ENCODE measurements around the gene OR2D2.
"Not testable (repeated sequence)": the region's sequence is repeated elsewhere in the genome, so short reads cannot be mapped to it uniquely, and the experiment has no call there.

The OR2D2 gene

DNA sequence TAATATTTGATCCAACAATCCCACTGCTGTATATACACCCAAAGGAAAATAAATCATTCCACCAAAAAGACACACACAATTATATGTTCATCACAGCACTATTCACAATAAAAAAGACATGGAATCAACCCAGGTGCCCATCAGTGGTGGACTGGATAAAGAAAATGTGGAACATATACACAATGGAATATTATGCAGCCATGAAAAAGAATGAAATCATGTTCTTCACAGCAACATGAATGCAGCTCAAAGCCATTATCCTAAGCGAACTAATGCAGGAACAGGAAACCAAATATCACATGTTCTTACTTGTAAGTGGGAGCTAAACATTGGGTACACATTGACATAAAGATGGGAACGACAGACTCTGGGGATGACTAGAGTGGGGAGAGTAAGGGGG is 27.4 kb upstream of the OR2D2 start:
- Histone ChIP-seq H3K4me3 (ENCODE audit: low read depth in 1 of 2, low read length in 2 of 2) (no peak overlapping the region), H3K27ac (ENCODE audit: low read depth, low read length) (no peak overlapping the region), H3K9me3 (ENCODE audit: low read length) (no peaks in the 10 kb centered on the region), H3K27me3 (ENCODE audit: control insufficient read depth in 1 of 2, insufficient read depth in 2 of 2, low read length in 2 of 2) (no peaks in the 10 kb centered on the region), H3K4me1 (ENCODE audit: insufficient read depth, low read length) (no peaks in the 10 kb centered on the region), H3K36me3 (ENCODE audit: insufficient read depth, low read length) (no peaks in the 10 kb centered on the region), H3K9ac (ENCODE audit: low read length) (no peak overlapping the region)

DNA sequence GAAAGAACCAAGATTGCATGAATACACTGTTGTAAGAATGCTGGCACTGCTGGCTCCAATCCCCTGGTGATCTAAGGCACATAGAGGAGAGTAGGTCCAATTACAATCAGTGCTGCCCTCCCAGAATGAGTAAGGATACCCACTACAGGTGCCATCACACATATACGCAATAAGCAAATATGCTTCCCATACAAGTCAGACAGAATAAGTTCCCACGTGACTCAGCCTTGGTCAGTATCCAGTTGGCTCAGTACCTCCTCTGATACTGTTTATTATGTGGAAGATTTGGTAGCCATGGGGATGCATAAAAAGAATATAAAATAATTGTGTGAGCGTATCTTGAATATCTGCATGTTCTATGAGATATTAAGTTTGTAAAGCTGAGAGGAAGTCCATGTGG is 19.6 kb upstream of the OR2D2 start:
- Histone ChIP-seq H3K27ac (ENCODE audit: low read depth, low read length) (no peak overlapping the region), H3K9me3 (ENCODE audit: low read length) (no peaks in the 10 kb centered on the region), H3K27me3 (ENCODE audit: control insufficient read depth in 1 of 2, insufficient read depth in 2 of 2, low read length in 2 of 2) (no peaks in the 10 kb centered on the region), H3K4me1 (ENCODE audit: insufficient read depth, low read length) (no peaks in the 10 kb centered on the region), H3K36me3 (ENCODE audit: insufficient read depth, low read length) (no peaks in the 10 kb centered on the region), H3K4me3 (ENCODE audit: low read depth in 1 of 2, low read length in 2 of 2) (no peak overlapping the region), H3K9ac (ENCODE audit: low read length) (no peak overlapping the region)

DNA sequence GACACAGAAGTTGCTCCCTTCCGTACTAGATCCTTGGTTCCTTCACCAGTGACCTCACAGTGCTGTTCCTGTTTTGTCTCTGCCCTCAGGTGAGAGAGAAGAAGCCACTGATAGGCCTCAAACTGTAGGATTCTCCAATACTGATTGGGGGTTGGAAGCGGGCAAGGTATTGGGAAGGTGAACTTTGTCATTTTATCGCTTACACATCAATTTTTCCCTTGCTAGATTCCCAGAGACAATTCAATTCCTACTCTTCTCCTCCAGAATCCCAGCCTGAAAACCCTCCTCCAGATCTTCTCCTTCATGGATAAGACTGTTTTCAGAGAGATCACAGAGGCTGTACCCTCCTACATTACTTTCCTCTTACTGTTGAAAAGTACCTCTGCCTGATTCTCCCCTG is 19.1 kb upstream of the OR2D2 start:
- Histone ChIP-seq H3K27ac (ENCODE audit: low read depth, low read length) (no peak overlapping the region), H3K4me3 (ENCODE audit: low read depth in 1 of 2, low read length in 2 of 2) (no peak overlapping the region), H3K9ac (ENCODE audit: low read length) (no peak overlapping the region), H3K4me1 (ENCODE audit: insufficient read depth, low read length) (no peaks in the 10 kb centered on the region), H3K36me3 (ENCODE audit: insufficient read depth, low read length) (no peaks in the 10 kb centered on the region), H3K27me3 (ENCODE audit: control insufficient read depth in 1 of 2, insufficient read depth in 2 of 2, low read length in 2 of 2) (no peaks in the 10 kb centered on the region), H3K9me3 (ENCODE audit: low read length) (no peaks in the 10 kb centered on the region)

DNA sequence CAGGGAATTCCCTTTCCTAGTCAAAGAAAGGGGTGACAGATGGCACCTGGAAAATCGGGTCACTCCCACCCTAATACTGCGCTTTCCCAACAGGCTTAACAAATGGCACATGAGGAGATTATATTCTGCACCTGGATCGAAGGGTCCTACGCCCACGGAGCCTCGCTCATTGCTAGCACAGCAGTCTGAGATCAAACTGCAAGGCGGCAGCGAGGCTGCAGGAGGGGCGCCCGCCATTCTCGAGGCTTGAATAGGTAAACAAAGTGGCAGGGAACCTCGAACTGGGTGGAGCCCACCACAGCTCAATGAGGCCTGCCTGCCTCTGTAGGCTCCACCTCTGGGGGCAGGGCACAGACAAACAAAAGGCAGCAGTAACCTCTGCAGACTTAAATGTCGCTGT is 12.5 kb upstream of the OR2D2 start:
- H3K9me3 ChIP-seq (ENCODE audit: low read length); H3K4me1 ChIP-seq (ENCODE audit: insufficient read depth, low read length); H3K27me3 ChIP-seq (ENCODE audit: control insufficient read depth in 1 of 2, insufficient read depth in 2 of 2, low read length in 2 of 2); H3K4me3 ChIP-seq (ENCODE audit: low read depth in 1 of 2, low read length in 2 of 2); H3K9ac ChIP-seq (ENCODE audit: low read length); H3K36me3 ChIP-seq (ENCODE audit: insufficient read depth, low read length); H3K27ac ChIP-seq (ENCODE audit: low read depth, low read length): not testable (repeated sequence)

DNA sequence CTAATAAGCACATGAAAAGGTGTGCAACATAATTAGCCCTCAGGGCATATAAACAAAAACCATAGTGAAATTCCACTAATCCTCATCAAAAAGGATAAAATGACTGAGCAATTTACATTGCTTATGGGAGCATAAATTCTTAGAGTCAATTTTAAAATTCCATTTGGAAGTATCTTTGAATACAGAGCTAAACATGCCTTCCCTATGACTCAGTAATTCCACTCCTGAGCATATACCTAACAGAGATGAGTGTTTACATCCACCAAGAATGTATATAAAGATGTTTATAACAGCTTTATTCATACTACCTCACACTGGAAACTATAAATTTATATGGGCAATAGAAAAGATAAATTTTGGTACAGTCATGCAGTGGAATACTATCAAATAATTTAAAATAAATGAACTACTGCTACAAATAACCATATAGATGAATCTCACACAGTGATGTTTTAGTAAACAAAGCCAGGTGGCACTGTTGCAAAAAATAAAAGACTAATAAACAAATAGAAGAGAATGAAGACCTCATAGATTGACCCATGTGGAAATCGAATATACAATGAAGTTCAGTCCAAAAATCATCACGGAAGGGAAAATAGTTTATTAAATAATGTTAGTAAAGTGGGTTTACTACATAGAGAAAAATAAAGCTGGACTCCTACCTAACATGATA is 8.2 kb upstream of the OR2D2 start:
- H3K9ac ChIP-seq (ENCODE audit: low read length), result no peak overlapping the region
- no peaks in the 10 kb centered on the region for H3K27me3 ChIP-seq (ENCODE audit: control insufficient read depth in 1 of 2, insufficient read depth in 2 of 2, low read length in 2 of 2)

DNA sequence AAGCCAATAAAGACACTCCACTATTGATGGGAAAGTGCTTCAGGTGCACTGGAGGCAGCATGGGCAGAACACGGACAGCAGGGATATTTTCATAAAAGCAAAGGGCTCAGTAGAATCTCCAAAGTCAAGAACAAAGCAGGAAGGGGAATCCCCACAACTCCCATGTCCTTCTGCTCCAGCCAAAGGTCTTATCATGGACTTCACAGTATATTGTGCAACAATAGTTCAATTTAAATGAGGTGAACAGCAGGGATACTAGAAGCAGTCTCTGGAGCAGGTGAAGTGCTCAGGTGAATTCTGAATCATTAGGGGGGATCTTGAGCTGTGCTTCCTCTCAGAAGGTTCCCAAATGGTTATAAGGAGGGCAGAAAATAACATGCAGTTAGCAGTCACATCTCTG is 6.6 kb upstream of the OR2D2 start:
- Histone ChIP-seq H3K27me3 (ENCODE audit: control insufficient read depth in 1 of 2, insufficient read depth in 2 of 2, low read length in 2 of 2) (no peaks in the 10 kb centered on the region), H3K4me3 (ENCODE audit: low read depth in 1 of 2, low read length in 2 of 2) (no peak overlapping the region), H3K27ac (ENCODE audit: low read depth, low read length) (no peak overlapping the region), H3K9ac (ENCODE audit: low read length) (no peak overlapping the region), H3K36me3 (ENCODE audit: insufficient read depth, low read length) (no peaks in the 10 kb centered on the region), H3K4me1 (ENCODE audit: insufficient read depth, low read length) (no peaks in the 10 kb centered on the region), H3K9me3 (ENCODE audit: low read length) (no peaks in the 10 kb centered on the region)

More for the DNA sequence above, 8.2 kb upstream of the OR2D2 start:
- no peaks in the 10 kb centered on the region for H3K4me1 ChIP-seq (ENCODE audit: insufficient read depth, low read length)
- H3K4me3 ChIP-seq (ENCODE audit: low read depth in 1 of 2, low read length in 2 of 2), result no peak overlapping the region
- no peak overlapping the region for H3K27ac ChIP-seq (ENCODE audit: low read depth, low read length)
- no peaks in the 10 kb centered on the region for H3K9me3 ChIP-seq (ENCODE audit: low read length)
- no peaks in the 10 kb centered on the region for H3K36me3 ChIP-seq (ENCODE audit: insufficient read depth, low read length)

DNA sequence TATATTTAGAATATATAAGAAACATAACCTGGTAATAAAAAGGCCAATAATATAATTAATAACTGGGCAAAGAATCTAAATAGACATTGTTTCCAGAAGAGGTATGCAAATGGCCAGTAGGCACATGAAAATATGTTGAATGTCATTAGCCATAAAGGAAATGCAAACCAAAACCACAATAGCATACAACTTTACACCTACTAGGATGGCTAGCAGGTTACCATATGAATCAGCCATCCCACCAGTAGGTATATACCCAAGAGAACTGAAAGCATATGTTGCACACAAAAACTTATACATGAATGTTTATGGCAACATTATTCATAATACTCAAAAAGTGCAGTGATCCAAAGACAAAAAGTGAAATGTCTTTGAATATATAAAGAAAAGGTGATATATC is 2.7 kb upstream of the OR2D2 start:
- Histone ChIP-seq H3K4me3 (ENCODE audit: low read depth in 1 of 2, low read length in 2 of 2) (no peak overlapping the region), H3K4me1 (ENCODE audit: insufficient read depth, low read length) (no peaks in the 10 kb centered on the region), H3K9me3 (ENCODE audit: low read length) (no peaks in the 10 kb centered on the region), H3K9ac (ENCODE audit: low read length) (no peak overlapping the region), H3K27ac (ENCODE audit: low read depth, low read length) (no peak overlapping the region), H3K36me3 (ENCODE audit: insufficient read depth, low read length) (no peaks in the 10 kb centered on the region), H3K27me3 (ENCODE audit: control insufficient read depth in 1 of 2, insufficient read depth in 2 of 2, low read length in 2 of 2) (no peaks in the 10 kb centered on the region)

DNA sequence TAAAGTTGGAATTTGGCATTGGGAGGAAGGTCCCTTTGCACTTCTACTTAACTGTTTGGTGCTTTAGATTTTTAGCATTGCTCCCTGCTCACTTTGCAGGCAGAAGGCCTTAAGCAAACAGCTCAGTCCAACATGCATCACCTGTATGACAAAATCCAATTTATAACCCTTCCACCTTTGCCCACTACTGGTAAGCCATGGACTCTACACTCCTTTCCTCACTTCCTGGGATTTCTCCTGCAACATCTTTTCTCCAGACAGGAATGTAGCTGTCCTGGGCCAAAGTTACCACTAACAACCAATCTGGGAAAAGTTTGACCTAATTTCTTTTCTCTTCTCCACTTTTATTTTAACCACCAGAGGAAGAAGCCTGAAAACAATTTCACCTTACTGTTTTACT is 1.8 kb upstream of the OR2D2 start:
- Histone ChIP-seq H3K9ac (ENCODE audit: low read length) (no peak overlapping the region), H3K9me3 (ENCODE audit: low read length) (no peaks in the 10 kb centered on the region), H3K27me3 (ENCODE audit: control insufficient read depth in 1 of 2, insufficient read depth in 2 of 2, low read length in 2 of 2) (no peaks in the 10 kb centered on the region)

DNA sequence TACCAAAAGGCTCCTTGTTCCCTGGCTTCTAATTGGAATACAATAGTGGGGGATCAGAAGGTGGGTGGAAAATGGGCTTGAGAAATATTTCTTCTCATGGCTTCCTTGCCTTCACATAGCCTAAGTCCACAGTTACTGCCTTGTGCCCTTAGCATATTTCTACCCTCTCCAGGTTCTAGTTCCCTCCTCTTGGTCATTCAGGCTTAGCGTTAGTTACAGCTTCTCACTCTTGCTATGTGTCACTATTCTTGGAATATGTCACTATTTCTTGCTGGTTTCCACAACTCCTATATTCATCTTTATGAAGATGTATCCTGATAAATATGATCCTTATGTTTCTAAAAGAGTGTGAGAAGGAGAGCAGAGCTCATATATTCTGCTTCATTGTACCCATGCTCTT is 2.5 kb downstream of the OR2D2 start:
- H3K27ac ChIP-seq (ENCODE audit: low read depth, low read length), result no peak overlapping the region
- H3K36me3 ChIP-seq (ENCODE audit: insufficient read depth, low read length), result no peaks in the 10 kb centered on the region
- H3K27me3 ChIP-seq (ENCODE audit: control insufficient read depth in 1 of 2, insufficient read depth in 2 of 2, low read length in 2 of 2), result no peaks in the 10 kb centered on the region
- no peak overlapping the region for H3K9ac ChIP-seq (ENCODE audit: low read length)
- peaks cover 3% of the 10 kb centered on the region for H3K9me3 ChIP-seq (ENCODE audit: low read length)
- no peak overlapping the region for H3K4me3 ChIP-seq (ENCODE audit: low read depth in 1 of 2, low read length in 2 of 2)
- no peaks in the 10 kb centered on the region for H3K4me1 ChIP-seq (ENCODE audit: insufficient read depth, low read length)

More for the DNA sequence above, 1.8 kb upstream of the OR2D2 start:
- Histone ChIP-seq H3K4me3 (ENCODE audit: low read depth in 1 of 2, low read length in 2 of 2) (no peak overlapping the region), H3K27ac (ENCODE audit: low read depth, low read length) (no peak overlapping the region), H3K36me3 (ENCODE audit: insufficient read depth, low read length) (no peaks in the 10 kb centered on the region), H3K4me1 (ENCODE audit: insufficient read depth, low read length) (no peaks in the 10 kb centered on the region)

DNA sequence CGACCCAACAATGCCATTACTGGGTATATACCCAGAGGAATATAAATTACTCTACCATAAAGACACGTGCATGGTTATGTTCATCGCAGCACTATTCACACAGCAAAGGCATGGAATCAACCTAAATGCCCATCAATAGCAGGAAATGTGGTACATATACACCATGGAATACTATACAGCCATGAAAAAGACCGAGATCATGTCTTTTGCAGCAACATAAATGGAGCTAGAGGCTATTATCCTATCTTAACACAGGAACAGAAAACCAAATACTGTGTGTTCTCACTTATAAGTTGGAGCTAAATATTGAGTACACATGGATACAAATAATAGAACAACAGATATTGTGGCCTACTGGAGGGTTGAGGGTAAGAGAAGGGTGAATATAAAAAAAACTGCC is 3.5 kb downstream of the OR2D2 start:
- Histone ChIP-seq H3K4me3 (ENCODE audit: low read depth in 1 of 2, low read length in 2 of 2) (no peak overlapping the region), H3K27me3 (ENCODE audit: control insufficient read depth in 1 of 2, insufficient read depth in 2 of 2, low read length in 2 of 2) (no peaks in the 10 kb centered on the region), H3K9ac (ENCODE audit: low read length) (no peak overlapping the region), H3K27ac (ENCODE audit: low read depth, low read length) (no peak overlapping the region), H3K36me3 (ENCODE audit: insufficient read depth, low read length) (no peaks in the 10 kb centered on the region), H3K9me3 (ENCODE audit: low read length) (peaks cover 3% of the 10 kb centered on the region), H3K4me1 (ENCODE audit: insufficient read depth, low read length) (no peaks in the 10 kb centered on the region)

DNA sequence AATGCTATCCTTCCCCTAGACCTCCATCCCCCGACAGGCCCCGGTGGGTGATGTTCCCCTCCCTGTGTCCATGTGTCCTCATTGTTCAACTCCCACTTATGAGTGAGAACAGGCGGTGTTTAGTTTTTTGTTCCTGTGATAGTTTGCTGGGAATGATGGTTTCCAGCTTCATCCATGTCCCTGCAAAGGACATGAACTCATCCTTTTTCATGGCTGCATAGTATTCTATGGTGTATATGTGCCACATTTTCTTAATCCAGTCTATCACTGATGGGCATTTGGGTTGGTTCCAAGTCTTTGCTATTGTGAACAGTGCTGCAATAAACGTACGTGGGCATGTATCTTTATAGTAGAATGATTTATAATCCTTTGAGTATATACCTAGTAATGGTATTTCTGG is 4.6 kb downstream of the OR2D2 start:
- H3K27me3 ChIP-seq (ENCODE audit: control insufficient read depth in 1 of 2, insufficient read depth in 2 of 2, low read length in 2 of 2); H3K4me1 ChIP-seq (ENCODE audit: insufficient read depth, low read length); H3K36me3 ChIP-seq (ENCODE audit: insufficient read depth, low read length); H3K9me3 ChIP-seq (ENCODE audit: low read length); H3K4me3 ChIP-seq (ENCODE audit: low read depth in 1 of 2, low read length in 2 of 2); H3K9ac ChIP-seq (ENCODE audit: low read length); H3K27ac ChIP-seq (ENCODE audit: low read depth, low read length): not testable (repeated sequence)

DNA sequence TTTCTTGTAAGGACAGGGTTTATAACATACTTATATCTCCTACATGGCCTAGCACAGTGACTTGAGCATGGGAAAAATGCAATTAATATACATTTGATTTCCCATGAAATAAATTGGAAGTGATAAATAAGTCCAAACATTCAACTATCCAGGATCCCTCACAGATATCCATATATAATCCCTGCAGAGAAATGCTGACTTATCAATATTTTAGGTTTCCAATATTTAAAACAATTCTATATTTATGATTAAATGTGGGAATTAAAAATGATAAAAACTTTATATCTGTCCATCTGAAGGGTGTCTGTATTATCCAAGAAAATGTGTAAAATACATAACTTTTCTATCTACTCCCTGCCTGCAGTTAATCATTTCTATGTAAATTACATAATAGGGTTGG is 9.5 kb downstream of the OR2D2 start:
- H3K4me1 ChIP-seq (ENCODE audit: insufficient read depth, low read length), result no peaks in the 10 kb centered on the region
- no peaks in the 10 kb centered on the region for H3K27me3 ChIP-seq (ENCODE audit: control insufficient read depth in 1 of 2, insufficient read depth in 2 of 2, low read length in 2 of 2)
- H3K27ac ChIP-seq (ENCODE audit: low read depth, low read length), result no peak overlapping the region
- H3K9ac ChIP-seq (ENCODE audit: low read length), result no peak overlapping the region
- H3K4me3 ChIP-seq (ENCODE audit: low read depth in 1 of 2, low read length in 2 of 2), result no peak overlapping the region
- no peaks in the 10 kb centered on the region for H3K36me3 ChIP-seq (ENCODE audit: insufficient read depth, low read length)
- H3K9me3 ChIP-seq (ENCODE audit: low read length), result no peaks in the 10 kb centered on the region

All from muscle layer of colon (tissue), 2 donors.